Measurements from ENCODE around the gene ACY1.
A peak's percentile ranks its signal among the peaks of the same experiment; 100 is the strongest.

Gene ACY1

DNA sequence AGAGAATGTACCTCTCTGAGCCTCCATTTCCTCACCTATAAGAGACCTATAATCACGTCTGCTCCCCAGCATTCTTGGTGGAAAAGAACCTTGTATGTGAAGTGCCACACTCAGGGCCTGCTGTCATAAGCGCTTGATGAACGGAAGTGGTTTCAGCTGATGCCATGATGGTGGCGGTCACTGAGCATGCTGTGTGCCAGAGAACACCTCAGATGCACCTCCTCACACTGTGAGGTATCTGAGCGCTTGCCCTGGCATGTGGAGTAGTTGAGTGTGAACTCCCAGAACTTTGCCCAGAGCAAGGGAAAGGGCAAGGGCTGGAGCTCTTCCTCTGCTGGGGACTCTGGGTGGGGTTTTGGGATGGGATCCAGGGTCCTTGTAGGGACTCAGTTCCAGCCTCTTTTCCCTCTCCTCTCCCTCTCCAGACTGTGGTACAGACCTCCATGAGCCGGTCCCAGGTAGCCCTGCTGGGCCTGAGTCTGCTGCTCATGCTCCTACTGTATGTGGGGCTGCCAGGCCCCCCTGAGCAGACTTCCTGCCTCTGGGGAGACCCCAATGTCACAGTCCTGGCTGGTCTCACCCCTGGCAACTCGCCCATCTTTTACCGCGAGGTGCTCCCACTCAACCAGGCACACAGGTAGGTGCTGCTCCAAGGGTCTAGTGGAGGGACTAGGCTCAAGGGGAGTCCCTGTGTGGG is 5.7 kb upstream of the ACY1 start:
- peak overlapping the region; percentile 30 to 47 (median 43) for H3K27ac Mint-ChIP-seq
- H3K9me3 Mint-ChIP-seq, result no peaks in the 10 kb centered on the region
- no peaks in the 10 kb centered on the region for H3K27me3 Mint-ChIP-seq (ENCODE audit: low read depth)
- no peak for TF ChIP-seq CTCF (IDR thresholded peaks at IDR 0.05; ENCODE audit: unreplicated experiment in 3 of 3)
- H3K36me3 Mint-ChIP-seq (ENCODE audit: low read depth), result no peaks in the 10 kb centered on the region
- peak overlapping the region; percentile 47 to 80 (median 65) for H3K4me3 Mint-ChIP-seq
- peaks cover 36% of the 10 kb centered on the region for H3K4me1 Mint-ChIP-seq

- Mint-ChIP-seq H3K4me3 (no peak overlapping the region), H3K36me3 (ENCODE audit: low read depth) (no peaks in the 10 kb centered on the region), H3K27ac (no peak overlapping the region), H3K27me3 (ENCODE audit: low read depth) (no peaks in the 10 kb centered on the region), H3K4me1 (peaks cover 40% of the 10 kb centered on the region), H3K9me3 (no peaks in the 10 kb centered on the region)
- no peak for TF ChIP-seq CTCF (IDR thresholded peaks at IDR 0.05; ENCODE audit: unreplicated experiment in 3 of 3)
Measured at GRCh38 chr3:51978143-51978502, 5.2 kb upstream of the ACY1 start.

GRCh38 chr3:51980253-51980652 is 3.1 kb upstream of the ACY1 start:
- Mint-ChIP-seq H3K36me3 (ENCODE audit: low read depth) (no peaks in the 10 kb centered on the region), H3K9me3 (no peaks in the 10 kb centered on the region), H3K27ac (no peak overlapping the region), H3K4me1 (peaks cover 31% of the 10 kb centered on the region), H3K4me3 (no peak overlapping the region), H3K27me3 (ENCODE audit: low read depth) (no peaks in the 10 kb centered on the region)
- no peak for TF ChIP-seq CTCF (IDR thresholded peaks at IDR 0.05; ENCODE audit: unreplicated experiment in 3 of 3)

- Mint-ChIP-seq H3K4me3 (peak overlapping the region; percentile 87 to 92 (median 92)), H3K4me1 (peaks cover 18% of the 10 kb centered on the region), H3K9me3 (no peaks in the 10 kb centered on the region), H3K27me3 (ENCODE audit: low read depth) (no peaks in the 10 kb centered on the region), H3K36me3 (ENCODE audit: low read depth) (no peaks in the 10 kb centered on the region), H3K27ac (peak overlapping the region; percentile 95 to 99 (median 97))
- TF ChIP-seq CTCF (IDR thresholded peaks at IDR 0.05; ENCODE audit: unreplicated experiment in 3 of 3), result peak; percentile 37 to 49 (median 41)
Measured at GRCh38 chr3:51982352-51982837, 940 bp upstream of the ACY1 start.

GRCh38 chr3:51983578-51984268 is 388 bp downstream of the ACY1 start:
- Mint-ChIP-seq H3K4me1 (peaks cover 18% of the 10 kb centered on the region), H3K4me3 (peak overlapping the region; percentile 87 to 92 (median 92)), H3K36me3 (ENCODE audit: low read depth) (no peaks in the 10 kb centered on the region), H3K9me3 (no peaks in the 10 kb centered on the region), H3K27ac (peak overlapping the region; percentile 95 to 99 (median 97)), H3K27me3 (ENCODE audit: low read depth) (no peaks in the 10 kb centered on the region)
- TF ChIP-seq CTCF (IDR thresholded peaks at IDR 0.05; ENCODE audit: unreplicated experiment in 3 of 3), result no peak

Data from nephron (organoid).